ENCODE data around the gene TFAP2C.

Gene TFAP2C

DNA sequence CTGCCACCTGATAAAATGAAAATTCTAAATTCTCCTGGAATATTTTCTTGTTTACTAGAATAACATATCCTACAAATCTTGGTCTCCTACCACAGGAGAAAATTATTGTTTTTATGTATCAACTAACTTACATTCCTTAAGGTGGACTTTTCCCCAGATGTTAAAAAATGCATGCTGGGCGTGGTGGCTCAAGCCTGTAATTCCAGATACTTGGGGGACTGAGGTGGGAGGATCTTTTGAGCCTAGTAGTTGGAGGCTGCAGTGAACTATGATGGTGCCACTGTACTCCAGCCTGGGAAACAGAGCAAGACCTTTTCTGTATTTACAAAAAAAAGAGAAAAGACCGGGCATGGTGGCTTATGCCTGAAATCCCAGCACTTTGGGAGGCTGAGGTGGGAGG lies 27.9 kb upstream of the TFAP2C start:
- in situ Hi-C loops (cut with HindIII; ENCODE audit: low sequenced_read_pairs): no loop called here
- H3K4me3 ChIP-seq (ENCODE audit: low read depth, low read length): no peak overlapping the region
- DNase-seq (ENCODE audit: low read depth, low spot score): no peak
- no peak for TF ChIP-seq CTCF (IDR thresholded peaks at IDR 0.05; ENCODE audit: low read depth, low read length)

DNA sequence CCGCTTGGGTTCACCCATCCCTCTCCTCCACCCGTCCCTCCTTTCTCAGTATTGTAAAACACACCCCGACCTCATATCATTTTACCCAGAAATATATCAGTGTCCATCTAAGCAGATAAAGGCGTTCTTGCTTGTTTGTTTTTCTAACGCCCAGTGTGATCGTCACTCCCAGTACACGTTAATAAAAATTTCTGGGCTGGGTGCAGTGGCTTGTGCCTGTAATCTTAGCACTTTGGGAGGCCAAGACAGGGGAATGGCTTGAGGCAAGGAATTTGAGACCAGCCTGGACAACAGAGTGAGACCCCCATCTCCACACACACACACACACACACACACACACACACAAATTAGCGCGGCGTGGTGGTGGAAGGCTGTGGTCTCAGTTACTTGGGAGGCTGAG lies 24.4 kb upstream of the TFAP2C start:
- no peak for TF ChIP-seq CTCF (IDR thresholded peaks at IDR 0.05; ENCODE audit: low read depth, low read length)
- H3K4me3 ChIP-seq (ENCODE audit: low read depth, low read length): no peak overlapping the region
- DNase-seq (ENCODE audit: low read depth, low spot score): no peak
- in situ Hi-C loops (cut with HindIII; ENCODE audit: low sequenced_read_pairs): no loop called here

DNA sequence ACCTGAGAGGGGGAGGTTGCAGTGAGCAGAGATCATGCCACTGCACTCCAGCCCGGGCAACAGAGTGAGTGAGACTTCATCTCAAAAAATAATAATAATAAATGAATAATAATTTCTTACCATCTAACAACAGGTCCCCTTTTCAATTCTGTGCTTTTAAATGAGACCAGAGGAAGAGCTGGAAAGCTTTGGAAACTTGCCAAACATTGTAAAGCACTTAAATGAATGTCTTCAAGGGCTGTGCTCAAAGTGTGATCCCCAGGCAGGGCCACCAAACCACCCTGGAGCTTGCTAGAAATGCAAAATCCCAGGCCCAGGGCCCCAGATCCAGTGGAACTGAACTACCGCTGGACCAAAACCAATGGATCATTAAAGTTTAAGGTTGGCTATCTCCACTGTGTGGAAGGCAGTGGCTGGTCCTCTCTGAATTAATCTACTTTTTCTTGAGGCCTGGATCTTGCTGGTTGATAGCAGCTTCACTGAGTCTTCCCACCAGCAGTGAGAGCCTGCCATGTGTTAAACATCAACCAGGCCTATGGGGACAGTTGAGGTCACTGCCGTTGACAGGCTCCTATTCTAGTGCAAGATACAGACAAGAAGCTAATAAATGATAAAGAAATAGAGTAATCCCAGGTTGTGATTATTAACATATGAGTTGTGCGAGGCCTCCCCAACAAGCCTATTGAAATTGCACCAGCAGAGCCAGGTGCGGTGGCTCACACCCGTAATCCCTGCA lies 23.7 kb upstream of the TFAP2C start:
- in situ Hi-C loops (cut with HindIII; ENCODE audit: low sequenced_read_pairs): no loop called here
- H3K4me3 ChIP-seq (ENCODE audit: low read depth, low read length): no peak overlapping the region
- TF ChIP-seq CTCF (IDR thresholded peaks at IDR 0.05; ENCODE audit: low read depth, low read length): no peak
- DNase-seq (ENCODE audit: low read depth, low spot score): no peak

GRCh38 chr20:56606174-56606945 lies 22.7 kb upstream of the TFAP2C start:
- TF ChIP-seq CTCF (IDR thresholded peaks at IDR 0.05; ENCODE audit: low read depth, low read length): no peak
- H3K4me3 ChIP-seq (ENCODE audit: low read depth, low read length): no peak overlapping the region
- DNase-seq (ENCODE audit: low read depth, low spot score): no peak
- in situ Hi-C loops (cut with HindIII; ENCODE audit: low sequenced_read_pairs): no loop called here

DNA sequence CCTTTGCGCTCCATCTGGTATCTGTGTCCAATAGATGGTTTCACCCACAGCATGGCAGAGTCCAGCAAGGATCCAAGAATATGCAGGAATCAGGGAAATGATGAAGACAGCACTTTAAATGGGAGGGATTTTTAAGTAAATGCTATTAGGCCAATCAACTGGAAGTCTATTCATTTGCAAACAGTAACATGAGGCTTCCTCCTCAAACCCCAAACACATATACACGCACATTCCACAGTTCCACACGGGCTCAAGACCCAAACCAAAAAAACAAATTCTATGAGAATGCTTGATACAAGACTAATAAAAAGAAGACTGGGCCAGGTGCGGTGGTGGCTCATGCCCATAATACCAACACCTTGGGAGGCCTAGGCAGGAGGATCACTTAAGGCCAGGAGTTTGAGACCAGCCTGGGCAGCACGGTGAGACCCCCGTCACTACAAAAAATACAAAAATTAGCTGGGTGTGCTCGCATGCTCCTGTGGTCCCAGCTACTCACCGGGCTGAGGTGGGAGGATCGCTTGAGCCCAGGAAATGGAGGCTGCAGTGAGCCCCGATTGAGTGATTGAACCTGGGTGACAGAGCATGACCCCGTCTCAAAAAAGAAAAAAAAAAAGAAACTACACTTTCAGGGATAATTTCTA lies 21.9 kb upstream of the TFAP2C start:
- no peak for DNase-seq (ENCODE audit: low read depth, low spot score)
- H3K4me3 ChIP-seq (ENCODE audit: low read depth, low read length): no peak overlapping the region
- in situ Hi-C loops (cut with HindIII; ENCODE audit: low sequenced_read_pairs): no loop called here
- no peak for TF ChIP-seq CTCF (IDR thresholded peaks at IDR 0.05; ENCODE audit: low read depth, low read length)

DNA sequence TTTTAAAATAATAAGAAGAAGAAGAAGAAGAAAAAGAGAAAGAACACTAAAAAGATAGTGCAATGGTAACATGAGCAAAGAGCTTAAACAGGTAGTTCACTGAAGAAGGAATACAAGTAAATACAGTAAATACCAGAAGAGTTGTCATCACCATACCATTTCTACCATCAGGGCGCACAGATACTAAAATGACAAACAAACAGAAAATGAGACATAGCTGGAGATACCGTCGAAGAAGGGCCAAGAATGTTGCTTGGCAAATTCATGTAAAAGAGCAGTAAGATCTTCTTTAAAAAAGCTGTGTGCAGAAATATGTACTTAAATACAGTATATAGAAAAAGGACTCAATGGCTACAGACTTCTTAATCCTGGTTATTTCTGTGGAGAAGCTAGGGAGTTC lies 20.7 kb upstream of the TFAP2C start:
- no peak overlapping the region for H3K4me3 ChIP-seq (ENCODE audit: low read depth, low read length)
- no peak for TF ChIP-seq CTCF (IDR thresholded peaks at IDR 0.05; ENCODE audit: low read depth, low read length)
- in situ Hi-C loops (cut with HindIII; ENCODE audit: low sequenced_read_pairs): no loop called here
- DNase-seq (ENCODE audit: low read depth, low spot score): no peak
